GM10266 (cell line): ENCODE data around the gene MAD2L1BP.
"Not testable (repeated sequence)": the region's sequence is repeated elsewhere in the genome, so short reads cannot be mapped to it uniquely, and the experiment has no call there.

Source experiments
- DNase-seq: peaks from one replicate; pipeline ENCODE4 v3.0.0; 2012; ENCODE audit errors: extremely low spot score
- CTCF ChIP-seq: IDR thresholded peaks from 2 replicates; pipeline ENCODE4 v1.5.1; 2012; ENCODE audit warnings: mild to moderate bottlenecking, low read depth; ENCODE audit not compliant: control insufficient read depth, insufficient read depth; ENCODE audit errors: missing control alignments

MAD2L1BP gene, protein sequence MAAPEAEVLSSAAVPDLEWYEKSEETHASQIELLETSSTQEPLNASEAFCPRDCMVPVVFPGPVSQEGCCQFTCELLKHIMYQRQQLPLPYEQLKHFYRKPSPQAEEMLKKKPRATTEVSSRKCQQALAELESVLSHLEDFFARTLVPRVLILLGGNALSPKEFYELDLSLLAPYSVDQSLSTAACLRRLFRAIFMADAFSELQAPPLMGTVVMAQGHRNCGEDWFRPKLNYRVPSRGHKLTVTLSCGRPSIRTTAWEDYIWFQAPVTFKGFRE

GRCh38 chr6:43635387-43636307 is at the start of gene MAD2L1BP:
Gene MAD2L1BP, plus strand, starts transcription at chr6:43635840. Its CDS starts 36 bp downstream, at chr6:43635876.
- no peak for TF ChIP-seq CTCF
- peak; percentile 76 for DNase-seq

- TF ChIP-seq CTCF, result no peak
- no peak for DNase-seq
These were observed 47.4 kb upstream of the MAD2L1BP start for GRCh38 chr6:43588194-43588593.

- DNase-seq, result not testable (repeated sequence)
These were observed 46.1 kb upstream of the MAD2L1BP start for GRCh38 chr6:43589564-43589963.

- no peak for TF ChIP-seq CTCF
- no peak for DNase-seq
These were observed 41.7 kb upstream of the MAD2L1BP start for GRCh38 chr6:43593938-43594337.

DNA sequence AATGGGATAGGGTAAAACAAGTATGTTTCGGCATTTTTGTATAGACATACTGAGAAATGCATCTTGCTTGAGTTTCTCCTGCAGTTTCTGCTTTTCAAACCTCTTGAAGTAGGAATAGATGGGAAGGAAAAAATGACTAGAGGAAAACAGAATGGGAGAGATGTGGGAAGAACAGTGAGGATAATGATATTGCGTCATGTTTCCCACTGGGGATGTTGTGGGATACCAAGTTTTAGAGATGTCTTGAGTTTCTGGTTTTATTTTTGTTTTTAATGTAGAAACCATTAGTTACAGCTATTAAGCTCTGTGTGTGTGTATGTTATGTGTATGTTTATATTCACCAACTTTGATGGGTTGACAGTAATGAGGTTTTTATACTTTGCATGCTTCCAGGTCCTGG is 35.0 kb upstream of the MAD2L1BP start:
- TF ChIP-seq CTCF, result no peak
- no peak for DNase-seq

DNA sequence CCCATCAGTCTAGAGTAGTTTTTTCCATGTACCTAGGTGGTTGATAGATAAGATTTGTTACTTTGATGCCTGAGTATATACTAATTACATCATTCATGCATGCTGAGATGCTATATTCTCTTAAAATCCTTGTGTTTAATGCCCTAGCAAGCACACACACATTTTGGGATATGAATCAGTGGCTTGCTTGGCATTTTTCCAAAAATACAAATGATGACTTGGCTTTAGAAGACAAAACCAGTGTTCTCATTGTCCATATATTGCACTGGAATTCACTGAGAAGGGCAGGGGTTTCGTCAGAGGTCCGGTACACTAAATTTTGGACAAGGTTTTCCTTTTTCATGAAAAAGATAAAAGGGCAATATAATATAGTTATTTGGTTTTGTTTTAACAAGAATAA is 31.5 kb upstream of the MAD2L1BP start:
- no peak for DNase-seq
- TF ChIP-seq CTCF, result no peak

GRCh38 chr6:43606019-43606418 is 29.6 kb upstream of the MAD2L1BP start:
- TF ChIP-seq CTCF, result no peak
- DNase-seq, result no peak
